ENCODE results near the gene KDELR1. TPM values are rescaled to one million over a fixed set of nuclear protein-coding genes. Genes with fewer than 3 reads are reported as not detected.

The KDELR1 gene
- total and polyA plus RNA-seq, 9 of the 15 experiments (the other 6 are each of a cell fraction or from before 2014, with no cell fraction given): 6.1 to 165 (median 58.5) TPM

- TF ChIP-seq USF1 (CRISPR knock-in tag; IDR thresholded peaks at IDR 0.05) (peak; percentile 66), RFX1 (IDR thresholded peaks at IDR 0.05) (no peak), SRSF3 (IDR thresholded peaks at IDR 0.05; ENCODE audit: insufficient read depth, low read length) (0 out of 2 replicates have a peak, but pooled peaks have one; percentile 6), MAFG (tag; conservative IDR thresholded peaks at IDR 0.05) (no peak), ZNF280B (CRISPR knock-in tag; IDR thresholded peaks at IDR 0.05) (no peak), ZNF780A (CRISPR knock-in tag; IDR thresholded peaks at IDR 0.05) (no peak), ZNF707 (CRISPR knock-in tag; conservative IDR thresholded peaks at IDR 0.05) (no peak), CXXC5 (CRISPR knock-in tag; IDR thresholded peaks at IDR 0.05) (peak; percentile 97)
Measured at GRCh38 chr19:48363810-48364597, 27.3 kb downstream of the KDELR1 start, which contains the start of the genes SYNGR4 and TMEM143 (continued).

All from K562 (cell line).